ENCODE results near the gene DLX2.

Gene DLX2

DNA sequence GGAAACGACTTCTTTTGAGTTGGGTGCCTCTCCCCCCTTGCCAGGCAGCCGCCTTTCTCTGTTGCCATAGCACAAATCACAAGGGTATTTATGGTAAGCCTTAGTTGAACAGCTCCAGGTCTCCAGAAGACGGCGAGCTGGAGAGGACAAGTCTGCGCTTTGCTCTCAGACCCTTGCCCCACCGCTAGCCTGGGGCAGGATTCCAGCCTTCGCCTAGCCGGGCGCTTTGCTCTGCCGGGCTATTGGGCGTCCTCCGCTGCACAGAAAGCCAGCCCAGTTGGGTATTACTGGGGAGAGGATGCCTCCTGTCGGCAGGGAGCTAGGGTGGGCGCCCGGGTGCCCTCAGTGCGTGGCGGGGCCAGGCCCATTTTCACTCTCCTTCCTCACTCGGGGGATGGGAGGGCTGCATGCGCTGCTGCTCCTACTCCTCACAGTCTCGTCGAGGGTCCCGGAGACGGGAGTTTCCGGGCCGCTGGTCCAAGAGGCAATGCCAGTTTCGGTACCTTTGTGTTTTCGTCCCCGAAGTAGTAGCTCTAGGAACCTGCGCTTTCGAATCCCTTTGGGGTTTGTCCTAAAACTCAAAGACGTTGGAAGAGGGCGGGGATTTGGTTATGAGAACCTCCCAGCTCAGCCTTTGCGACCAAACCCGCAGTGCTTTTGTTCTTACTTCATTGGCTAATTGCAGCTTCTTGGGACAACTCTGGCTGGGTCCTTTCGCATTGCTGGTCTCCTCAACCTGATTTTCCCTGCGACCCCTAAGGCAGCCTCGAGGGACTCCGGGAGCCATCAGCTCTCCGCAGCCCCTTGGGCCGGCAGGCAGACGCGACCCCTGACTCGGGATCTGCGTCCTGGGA, 3.6 kb upstream of the DLX2 start:
- DNase-seq = peak; percentile 29

DNA sequence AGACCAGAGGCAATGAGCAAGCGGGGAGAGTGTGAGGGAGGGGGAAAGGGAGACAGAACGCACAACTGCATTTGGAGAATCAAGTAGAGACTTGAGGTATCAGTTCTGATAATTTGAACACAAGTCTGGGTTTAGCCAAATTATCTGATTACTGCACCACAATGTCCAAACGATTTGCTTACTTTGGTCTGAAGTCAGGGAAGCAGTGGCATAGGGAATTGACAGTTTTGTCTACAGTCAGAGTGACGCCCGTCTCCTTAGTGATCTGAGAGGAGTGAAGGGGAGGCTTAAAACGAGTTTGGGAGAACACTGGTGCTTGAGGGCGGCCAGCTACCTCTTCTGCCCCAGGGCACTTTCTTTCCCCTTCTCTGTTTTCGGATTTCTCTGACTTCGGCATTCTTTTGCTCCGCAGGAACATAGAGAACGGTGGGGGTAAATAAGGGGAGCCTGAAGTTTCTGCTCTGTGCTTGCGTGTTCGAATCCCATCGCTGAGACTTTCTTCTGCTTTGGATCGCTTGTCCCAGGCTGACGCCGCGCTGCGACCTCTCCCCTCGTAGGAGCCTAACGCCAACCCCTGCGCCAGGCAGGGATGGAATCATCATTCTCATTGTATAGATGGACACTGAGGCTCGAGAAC, 2.9 kb upstream of the DLX2 start:
- DNase-seq = no peak

DNA sequence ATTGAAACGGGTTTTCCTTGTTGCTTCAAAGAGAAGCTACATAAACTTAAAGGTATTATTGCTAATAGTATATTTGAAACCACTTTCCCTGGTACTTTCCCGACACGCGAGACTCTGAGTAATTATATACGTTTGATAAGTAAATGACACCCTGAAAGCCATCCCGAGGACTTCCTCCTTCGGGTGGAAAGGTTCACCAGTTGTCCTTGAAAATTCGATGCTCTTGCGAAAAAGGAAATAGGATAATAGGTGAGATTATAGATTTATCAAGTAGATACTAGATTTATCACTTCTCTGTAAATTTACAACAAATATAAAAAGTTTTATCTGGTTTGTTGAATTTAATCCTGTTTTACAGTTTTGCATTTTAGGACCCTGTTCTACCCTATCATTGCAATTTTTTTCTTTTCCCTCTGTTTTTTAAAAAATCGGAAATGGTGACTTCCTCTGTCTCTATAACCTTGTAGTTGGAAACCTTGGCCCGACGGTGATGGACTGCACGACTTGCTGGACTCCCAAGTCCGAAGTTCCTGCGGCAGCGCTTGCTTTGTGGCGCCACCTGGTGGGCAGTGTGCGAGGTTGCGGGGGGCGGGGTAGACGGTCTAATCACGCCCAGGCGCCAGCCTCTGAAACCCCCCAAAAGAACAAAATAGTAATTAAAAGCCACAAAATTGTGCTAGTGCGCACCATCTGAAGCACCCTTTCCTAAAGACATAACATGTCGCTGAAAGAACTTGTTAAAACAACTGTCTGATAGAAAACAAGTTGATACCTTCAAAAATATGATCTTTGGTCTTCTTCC, 972 bp upstream of the DLX2 start:
- peak; percentile 61 for DNase-seq

DNA sequence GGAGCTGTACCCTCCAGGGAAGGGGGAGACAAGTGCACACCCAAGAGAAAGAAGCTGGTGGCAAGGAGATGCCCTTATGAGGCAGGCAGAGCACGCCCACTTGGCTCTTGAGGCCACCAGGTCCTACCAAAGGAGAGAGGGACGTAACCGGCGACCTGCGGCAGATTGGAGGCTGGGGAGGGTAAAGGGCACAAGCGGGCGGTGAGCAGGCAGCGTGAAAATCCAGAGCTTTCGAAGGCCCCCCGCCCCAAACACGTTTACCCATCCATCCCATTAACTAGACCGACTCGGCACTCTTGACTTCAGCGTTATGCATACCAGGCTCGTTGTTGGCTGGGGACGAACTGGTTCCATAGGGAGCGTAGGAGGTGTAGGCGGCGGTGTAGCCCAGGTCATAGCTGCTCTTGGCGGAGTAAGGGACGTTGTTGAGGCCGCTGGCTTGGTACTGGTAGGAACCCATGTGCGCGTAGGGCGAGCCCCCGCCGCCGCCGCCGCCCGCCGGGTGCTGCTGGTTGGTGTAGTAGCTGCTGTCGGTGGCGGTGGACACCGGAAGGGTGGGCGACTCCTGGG, 794 bp downstream of the DLX2 start:
- peak; percentile 45 for DNase-seq

DNA sequence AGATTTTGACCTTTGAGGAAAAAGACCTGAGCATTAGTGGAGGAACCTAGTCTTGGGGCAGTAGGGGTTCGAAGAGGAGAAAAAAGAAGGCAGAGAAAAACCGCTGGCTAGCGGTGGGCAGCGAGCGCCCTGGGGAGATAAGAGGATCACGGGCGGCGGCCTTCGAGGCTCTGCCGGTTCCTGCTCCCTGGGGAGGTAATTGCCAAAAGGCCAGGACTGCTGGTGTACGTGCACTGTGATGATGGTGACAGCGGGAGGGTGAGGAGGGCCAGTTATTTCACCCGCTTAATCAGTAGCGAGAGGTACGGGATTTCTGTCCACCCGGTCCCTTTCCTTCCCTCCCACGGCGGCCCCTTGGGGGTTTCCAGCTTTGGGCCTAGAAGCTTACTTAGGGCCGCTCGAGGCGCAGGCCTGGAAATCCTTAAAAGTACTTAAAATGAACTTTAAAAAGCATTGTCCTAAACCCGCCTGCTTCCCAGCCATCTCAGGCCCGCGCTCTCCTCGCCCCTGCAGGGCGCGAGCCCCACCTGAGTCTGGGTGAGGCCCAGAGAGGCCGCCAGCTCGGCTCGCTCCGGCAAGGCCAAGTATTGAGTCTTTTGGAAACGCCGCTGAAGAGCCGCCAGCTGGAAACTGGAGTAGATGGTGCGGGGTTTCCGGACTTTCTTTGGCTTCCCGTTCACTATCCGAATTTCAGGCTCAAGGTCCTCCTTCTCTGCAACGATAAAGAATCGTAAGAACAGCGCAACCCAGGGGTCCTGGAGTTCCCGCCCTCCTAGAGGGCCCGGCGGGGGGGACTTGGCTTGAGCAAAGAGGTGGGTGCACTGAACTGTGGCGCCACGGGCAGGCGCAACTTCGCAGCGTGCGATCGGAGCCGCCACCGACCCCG, 1.5 kb downstream of the DLX2 start:
- no peak for DNase-seq

DNA sequence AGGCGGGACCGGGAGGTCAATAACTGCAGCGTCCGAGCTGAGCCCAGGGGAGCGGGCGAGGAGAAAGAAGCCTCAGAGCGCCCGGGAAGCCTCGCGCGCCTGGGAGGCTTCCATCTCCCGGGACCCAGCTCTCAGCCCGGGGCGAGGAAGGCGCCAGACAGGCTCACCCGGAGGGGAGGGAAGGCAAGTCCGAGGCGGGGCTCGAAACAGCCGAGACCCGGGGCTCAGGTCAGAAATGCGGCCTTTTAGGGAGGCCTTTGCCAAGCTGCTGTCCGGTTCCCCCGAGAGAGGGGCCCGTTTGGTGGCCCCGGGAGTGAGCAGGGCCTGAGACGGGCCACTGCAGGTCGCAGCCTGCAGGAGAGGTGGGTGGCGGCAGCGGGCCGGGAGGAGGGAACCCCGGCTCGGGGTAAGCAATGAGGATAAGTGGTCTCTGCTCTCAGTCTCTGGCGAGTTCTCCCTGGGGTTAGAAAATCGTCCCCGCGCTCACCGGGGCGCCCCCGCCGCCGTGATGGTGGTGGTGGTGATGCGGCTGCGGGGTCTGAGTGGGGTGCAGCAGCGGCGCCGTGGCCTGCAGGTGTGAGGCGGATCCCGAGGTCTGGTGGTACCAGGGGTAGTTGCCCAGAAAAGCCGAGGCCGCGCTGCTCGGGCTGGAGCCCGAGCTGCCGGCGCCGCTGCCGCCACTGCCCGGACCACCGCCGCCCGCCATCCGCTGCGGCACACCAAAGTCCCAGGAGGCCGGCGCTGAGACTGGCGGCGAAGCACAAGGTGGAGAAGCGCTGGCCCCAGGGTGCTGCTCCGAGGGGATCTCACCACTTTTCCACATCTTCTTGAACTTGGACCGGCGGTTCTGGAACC, 2.4 kb downstream of the DLX2 start:
- no peak for DNase-seq

DNA sequence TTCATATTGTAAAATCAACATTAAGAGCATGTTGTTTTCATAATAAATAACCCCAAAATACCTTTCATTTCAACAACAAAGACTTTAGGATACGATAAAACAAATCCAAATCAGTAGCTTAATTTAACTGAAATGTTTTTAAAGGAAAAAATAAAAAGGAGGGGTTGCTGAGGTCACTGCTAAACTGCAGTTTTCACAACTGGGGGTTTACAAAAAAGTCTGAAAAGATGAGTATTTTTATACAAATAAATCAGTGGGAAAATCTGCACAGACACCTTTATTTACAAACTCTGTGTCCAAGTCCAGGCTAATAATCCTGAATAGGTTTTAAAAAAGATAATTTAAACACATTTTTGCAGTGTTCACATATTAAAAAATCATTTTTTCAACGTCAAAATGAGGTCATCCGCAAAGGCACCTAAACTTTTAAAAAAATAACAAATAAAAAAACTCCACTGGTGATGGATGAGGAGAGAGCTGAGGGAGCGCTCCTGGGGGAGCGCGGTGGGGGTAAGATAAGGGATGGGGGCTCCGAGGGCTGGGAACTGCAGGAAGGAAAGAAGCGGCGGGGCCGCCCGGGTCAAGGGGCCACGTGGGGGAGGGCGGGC, 3.1 kb downstream of the DLX2 start:
- DNase-seq = no peak

DNA sequence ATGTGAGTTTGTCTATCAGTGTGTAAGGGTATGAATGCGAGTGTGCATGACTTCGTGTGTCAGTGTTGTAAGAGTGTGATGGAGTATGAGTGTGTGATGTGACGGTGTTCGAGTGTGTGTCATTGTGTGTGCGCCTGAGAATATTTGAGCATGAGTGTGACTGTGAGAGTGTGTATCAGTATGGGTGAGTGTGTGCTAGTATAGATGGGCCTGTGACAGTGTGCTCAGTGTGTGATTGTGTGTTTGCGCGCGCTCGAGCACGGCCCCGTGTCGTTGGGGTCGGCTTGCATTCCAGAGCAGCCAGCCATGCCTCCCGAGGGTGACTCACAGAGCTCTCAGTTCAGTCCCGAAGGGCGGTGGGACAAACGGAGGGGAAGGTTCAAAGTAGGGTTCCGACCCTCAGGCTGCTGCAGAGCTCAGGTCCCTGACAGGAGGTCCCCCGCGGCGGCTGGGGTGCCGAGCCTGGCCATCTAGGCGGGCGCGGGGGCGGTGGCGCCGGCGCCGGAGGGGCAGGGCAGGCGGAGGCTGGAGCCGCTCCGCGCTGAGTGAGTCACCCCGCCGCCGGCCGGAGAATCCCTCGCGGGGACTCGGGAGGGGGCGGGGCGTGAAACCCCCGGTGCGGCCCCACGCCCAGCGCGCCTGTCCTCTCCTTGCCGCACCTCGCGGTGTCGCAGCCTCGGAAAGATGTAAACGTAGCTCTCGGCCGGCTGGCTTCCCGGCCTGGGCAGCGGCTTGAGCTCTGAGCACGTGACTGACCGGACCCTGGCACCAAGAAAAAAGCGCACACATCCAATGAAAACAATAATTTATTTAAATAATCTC, 3.8 kb downstream of the DLX2 start:
- no peak for DNase-seq

DNA sequence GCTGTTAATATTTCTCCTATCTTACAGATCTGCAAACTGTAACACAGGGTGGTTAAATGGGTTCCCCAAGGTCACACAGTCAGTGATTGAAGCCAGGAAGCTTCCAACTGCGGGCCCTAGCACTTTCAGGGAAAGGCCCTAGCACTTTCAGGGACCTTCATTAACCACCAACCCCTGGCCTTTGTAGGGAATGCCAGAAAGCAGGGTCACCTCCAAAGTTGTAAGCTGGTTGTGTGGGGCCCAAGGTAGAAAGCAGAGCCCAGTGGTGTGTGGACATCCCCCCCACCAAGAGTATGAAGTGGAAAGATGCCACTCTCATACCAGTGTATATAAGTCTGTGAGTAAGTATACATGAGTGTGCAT, 4.4 kb downstream of the DLX2 start:
- DNase-seq = no peak

DNA sequence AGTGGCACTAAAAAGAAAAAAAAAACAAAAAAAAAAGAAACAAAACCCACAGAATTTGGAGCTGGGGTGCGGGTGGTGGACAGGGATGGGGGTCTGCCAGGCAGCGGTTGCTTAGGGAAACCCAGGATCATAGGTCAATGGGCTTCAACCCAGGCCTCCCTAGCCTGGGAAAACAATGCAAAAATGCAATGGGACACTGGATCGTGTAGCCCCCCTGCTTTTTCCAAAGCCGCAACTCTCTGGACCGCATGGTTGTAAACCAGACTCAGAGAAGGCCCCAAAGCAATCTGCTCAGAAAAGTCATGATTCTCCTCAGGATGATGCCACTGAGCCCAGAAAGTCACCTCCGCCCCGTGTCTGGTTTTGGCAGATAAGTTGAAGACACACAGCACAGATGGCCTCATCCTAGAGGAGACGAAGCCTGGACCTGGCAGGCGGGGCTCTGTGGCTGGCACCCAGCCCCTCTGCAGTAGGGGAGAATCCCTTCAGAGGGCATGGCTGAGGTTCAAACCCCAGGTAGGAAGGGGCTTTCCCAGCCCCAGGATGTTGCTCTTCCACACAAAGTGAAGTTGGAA, 5.1 kb downstream of the DLX2 start:
- DNase-seq = no peak

DNA sequence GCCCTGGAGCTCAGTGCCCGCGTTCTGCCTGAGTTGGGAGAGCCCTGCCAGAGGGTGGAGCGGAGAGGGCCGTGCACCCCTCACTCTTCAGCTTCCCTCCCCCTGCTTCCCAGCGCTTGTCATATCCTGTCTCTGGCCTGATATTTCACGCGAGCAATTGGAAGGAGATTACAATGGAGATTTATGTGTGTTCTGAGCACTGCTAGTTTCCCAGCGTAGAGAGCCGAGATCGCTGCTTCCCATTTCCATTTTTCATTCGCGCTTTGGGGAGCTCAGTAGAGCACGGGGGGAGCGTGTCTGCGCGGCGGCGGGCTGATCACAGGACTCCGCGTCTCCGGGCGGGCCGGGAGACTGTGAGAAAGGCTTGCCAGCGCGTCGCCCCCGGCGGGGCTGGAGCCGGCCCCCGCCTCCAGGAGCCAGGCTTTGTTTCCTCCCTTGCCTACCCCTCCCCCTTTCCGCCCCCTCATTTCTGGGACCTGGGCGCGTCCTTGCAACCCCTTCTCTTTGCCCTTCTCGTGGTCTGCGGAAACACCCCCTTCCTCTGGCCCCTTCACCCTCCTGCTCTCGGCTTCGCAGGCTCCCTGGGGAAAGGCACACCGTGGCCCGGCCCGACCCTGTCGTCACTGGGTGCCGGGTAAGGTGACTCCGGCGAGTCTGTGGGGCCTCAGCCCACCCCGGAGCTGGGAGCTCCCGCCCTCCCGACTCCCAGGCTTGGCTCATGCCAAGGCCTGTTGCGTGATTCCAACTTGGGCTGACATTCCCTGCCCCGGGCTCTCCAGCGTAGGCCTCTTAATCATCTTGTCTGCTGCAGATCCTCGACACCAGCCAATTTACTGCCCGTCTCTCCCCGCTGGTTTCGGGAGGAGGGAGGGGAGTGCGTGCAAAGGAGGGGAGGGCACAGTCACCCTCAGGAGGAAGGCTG, 5.8 kb downstream of the DLX2 start:
- no peak for DNase-seq

DNA sequence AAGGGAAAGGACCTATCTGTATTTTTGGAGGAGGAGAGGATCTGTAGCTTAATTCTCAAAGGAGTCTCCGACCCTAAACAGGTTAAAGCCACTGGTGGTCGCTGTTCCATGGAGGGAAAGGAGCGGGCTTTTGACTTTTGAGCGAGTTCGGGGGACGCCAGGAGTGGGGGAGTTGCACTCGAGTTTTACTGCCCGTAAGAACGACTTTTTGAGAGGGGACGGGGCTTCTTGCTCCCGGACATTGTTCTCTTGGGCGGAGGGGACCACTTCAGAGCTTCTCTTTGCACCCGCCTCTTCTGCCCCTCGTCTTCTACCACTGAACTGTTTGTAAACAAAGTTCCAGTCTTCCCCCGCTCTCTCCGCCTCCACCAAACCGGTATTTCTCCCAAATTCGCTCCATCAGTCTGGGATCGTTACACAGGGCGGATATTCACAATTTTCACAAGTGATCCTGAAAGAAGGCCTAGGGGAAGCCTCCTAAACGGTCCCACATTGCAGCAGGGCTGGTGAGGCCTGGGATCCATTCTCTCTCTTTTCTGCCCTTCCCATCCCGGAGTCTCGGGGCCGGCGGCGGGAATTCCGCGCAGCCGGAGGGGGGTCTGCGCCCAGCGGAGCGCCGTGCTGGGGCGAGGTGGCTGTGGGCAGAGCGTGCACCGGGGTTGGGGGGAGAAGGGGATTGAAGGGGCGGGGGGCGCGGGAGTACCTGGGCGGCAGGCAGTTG, 6.6 kb downstream of the DLX2 start:
- no peak for DNase-seq

DNA sequence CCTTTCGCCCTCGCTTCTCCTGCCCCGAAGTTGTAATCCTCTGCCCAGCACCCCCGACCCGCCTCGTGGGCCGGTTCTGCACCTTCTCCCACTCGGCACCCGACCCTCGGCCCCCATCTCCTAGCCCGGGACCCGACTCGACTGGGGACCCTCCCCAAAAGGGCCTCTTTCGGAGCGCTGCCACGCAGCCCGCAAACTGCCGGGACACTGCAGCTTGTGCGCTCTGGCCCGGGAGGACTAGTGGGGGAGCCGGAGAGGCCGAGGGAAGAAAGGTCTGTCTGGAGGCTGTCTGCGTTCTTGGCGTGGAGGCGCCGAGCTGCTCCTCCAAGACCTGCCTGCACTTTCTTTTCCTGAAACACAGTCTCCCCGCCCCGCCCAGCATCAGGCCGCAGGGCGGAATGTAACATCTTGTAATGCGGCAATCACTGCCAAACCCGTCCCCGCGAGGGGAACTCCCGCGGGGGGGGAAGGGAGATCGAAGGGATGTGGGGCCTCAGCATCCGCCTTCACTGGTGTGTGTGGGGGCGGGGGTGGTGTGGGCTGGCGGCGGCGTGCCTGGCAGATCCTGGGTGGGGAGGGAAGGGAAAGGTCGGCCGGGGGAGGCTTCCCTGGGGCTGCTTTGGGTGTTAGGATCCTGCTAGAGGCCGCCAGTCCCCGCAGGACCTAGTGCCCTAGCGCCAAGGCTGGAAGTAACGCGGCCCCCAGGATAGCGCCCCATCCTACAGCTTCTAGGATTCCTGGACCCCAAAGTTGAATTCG, 7.4 kb downstream of the DLX2 start:
- peak; percentile 18 for DNase-seq

DNA sequence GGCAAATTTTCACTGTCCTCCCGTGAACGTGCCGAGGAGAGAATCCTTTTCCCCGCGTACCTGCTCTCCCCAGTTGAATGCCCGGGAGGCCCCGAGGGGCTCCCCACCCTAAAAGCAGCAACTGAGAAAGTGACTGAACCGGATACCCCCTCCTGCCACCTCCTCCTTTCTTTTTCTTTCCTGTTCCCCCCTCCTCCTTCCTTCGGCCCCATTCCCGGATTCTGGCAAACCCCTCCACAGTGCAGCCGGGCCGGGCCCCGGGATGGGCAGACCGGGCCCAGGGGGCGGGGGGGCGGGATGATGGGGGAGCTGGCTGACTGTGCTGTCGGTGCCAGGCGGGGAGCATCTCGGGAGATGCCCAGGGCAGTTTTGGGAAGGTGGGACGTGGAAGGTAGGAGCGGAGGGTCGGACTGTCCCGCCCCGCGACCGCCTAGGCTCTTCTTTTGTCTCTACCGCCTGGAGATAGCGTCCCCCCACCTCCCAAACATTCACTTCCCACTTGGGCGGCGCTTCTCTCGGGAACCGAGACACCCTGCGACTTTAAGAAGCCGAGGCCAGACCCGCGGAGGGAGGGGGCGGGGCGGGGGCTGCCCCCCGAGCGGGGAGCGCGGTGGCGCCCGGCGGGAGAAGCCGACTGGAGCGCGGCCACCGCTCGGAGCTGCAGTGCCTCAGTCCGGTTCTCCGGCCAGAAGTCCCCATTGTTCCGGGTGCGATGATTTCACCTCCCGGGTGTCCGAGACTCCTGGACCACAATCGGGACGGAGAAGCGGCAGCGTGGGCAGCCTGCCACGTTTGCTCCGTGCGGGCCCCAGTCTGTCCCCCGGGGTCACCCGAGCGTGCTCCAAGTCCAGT, 8.2 kb downstream of the DLX2 start:
- no peak for DNase-seq

DNA sequence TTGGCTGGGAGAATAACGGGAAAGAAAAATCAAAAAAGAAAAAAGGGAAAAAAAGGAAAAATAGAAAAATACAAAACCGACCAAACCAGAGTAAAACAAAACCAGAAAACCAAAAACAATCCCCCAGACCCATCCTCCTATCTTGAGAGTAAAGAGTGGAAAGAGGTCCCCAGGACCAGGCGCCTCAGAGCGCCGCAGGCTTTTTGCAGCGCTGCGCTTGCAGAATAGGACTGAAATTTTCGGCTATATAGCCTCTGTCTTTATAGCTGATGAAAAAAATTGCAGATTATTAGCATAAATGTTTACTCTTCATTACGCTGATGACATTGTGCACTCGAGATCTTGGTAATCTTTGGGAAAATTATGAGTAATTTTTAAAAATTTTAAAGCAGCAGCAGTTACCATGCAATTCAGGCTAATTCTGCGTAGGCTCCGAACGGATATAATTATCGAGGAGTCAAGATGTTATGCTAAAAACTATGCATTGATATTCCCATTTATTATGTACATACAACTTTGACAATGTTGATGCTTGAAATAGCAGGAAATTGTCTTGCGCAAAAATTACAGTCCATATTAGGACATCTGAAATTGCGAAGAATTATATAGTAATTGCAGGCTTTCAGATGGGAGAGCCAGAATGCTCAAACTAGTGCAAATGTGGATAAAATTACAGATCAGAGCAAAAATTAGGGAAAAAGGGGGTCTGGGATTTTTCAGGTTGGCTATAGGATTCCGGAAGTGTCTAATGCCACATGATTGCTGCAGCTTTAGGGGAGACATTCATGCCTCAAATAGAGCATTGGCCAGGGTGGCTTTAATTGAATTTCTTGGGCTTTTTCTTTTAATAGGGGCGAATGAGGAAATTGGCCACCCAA, 9.0 kb downstream of the DLX2 start:
- no peak for DNase-seq
